Rectal smooth muscle tissue (tissue), 1 donor: ENCODE data around the gene BICD1.
"Not testable (repeated sequence)": the region's sequence is repeated elsewhere in the genome, so short reads cannot be mapped to it uniquely, and the experiment has no call there.

Experiments
- H3K27ac ChIP-seq: one replicate; pipeline ENCODE4 v1.7.0; 2013; ENCODE audit warnings: low read depth, low read length, inconsistent platforms
- H3K27me3 ChIP-seq: one replicate; pipeline ENCODE4 v1.7.0; 2013; ENCODE audit warnings: low read length; ENCODE audit not compliant: control insufficient read depth, insufficient read depth
- H3K36me3 ChIP-seq: one replicate; pipeline ENCODE4 v1.7.0; 2013; ENCODE audit warnings: low read length; ENCODE audit not compliant: control insufficient read depth, insufficient read depth
- H3K4me1 ChIP-seq: one replicate; pipeline ENCODE4 v1.7.0; 2013; ENCODE audit warnings: low read length; ENCODE audit not compliant: control insufficient read depth, insufficient read depth
- H3K4me3 ChIP-seq: one replicate; pipeline ENCODE4 v1.7.0; 2013; ENCODE audit warnings: low read length
- H3K9ac ChIP-seq: one replicate; pipeline ENCODE4 v1.7.0; 2013; ENCODE audit warnings: low read length

The BICD1 gene

GRCh38 chr12:32084017-32084688 lies 22.5 kb upstream of the BICD1 start:
- Histone ChIP-seq H3K27ac (no peak overlapping the region), H3K4me3 (no peak overlapping the region), H3K9ac (no peak overlapping the region), H3K36me3 (no peaks in the 10 kb centered on the region), H3K4me1 (no peaks in the 10 kb centered on the region), H3K27me3 (no peaks in the 10 kb centered on the region)

GRCh38 chr12:32084753-32085152 lies 21.9 kb upstream of the BICD1 start:
- Histone ChIP-seq H3K4me1 (no peaks in the 10 kb centered on the region), H3K27me3 (no peaks in the 10 kb centered on the region), H3K4me3 (no peak overlapping the region), H3K36me3 (no peaks in the 10 kb centered on the region), H3K9ac (no peak overlapping the region), H3K27ac (no peak overlapping the region)

- no peak overlapping the region for H3K4me3 ChIP-seq
- no peak overlapping the region for H3K27ac ChIP-seq
- H3K9ac ChIP-seq, result no peak overlapping the region
- H3K36me3 ChIP-seq, result no peaks in the 10 kb centered on the region
- no peaks in the 10 kb centered on the region for H3K27me3 ChIP-seq
- peaks cover 2% of the 10 kb centered on the region for H3K4me1 ChIP-seq
These were observed 19.3 kb upstream of the BICD1 start for GRCh38 chr12:32087306-32087705.

GRCh38 chr12:32089156-32089555 lies 17.5 kb upstream of the BICD1 start:
- H3K9ac ChIP-seq, result no peak overlapping the region
- no peaks in the 10 kb centered on the region for H3K27me3 ChIP-seq
- peaks cover 2% of the 10 kb centered on the region for H3K4me1 ChIP-seq
- H3K27ac ChIP-seq, result no peak overlapping the region
- no peak overlapping the region for H3K4me3 ChIP-seq
- H3K36me3 ChIP-seq, result no peaks in the 10 kb centered on the region

GRCh38 chr12:32089586-32089985 lies 17.1 kb upstream of the BICD1 start:
- Histone ChIP-seq H3K9ac (no peak overlapping the region), H3K36me3 (no peaks in the 10 kb centered on the region), H3K4me3 (no peak overlapping the region), H3K4me1 (peaks cover 2% of the 10 kb centered on the region), H3K27me3 (no peaks in the 10 kb centered on the region), H3K27ac (no peak overlapping the region)

- Histone ChIP-seq H3K4me3 (no peak overlapping the region), H3K4me1 (peaks cover 2% of the 10 kb centered on the region), H3K9ac (no peak overlapping the region), H3K36me3 (no peaks in the 10 kb centered on the region), H3K27ac (no peak overlapping the region), H3K27me3 (no peaks in the 10 kb centered on the region)
These were observed 15.0 kb upstream of the BICD1 start for GRCh38 chr12:32091696-32092095.

GRCh38 chr12:32098112-32098511 lies 8.5 kb upstream of the BICD1 start:
- Histone ChIP-seq H3K27ac (no peak overlapping the region), H3K4me3 (no peak overlapping the region), H3K27me3 (no peaks in the 10 kb centered on the region), H3K36me3 (no peaks in the 10 kb centered on the region), H3K4me1 (no peaks in the 10 kb centered on the region), H3K9ac (no peak overlapping the region)

- H3K4me3 ChIP-seq, H3K4me1 ChIP-seq, H3K36me3 ChIP-seq, H3K9ac ChIP-seq, H3K27me3 ChIP-seq, H3K27ac ChIP-seq: not testable (repeated sequence)
These were observed 7.4 kb upstream of the BICD1 start for GRCh38 chr12:32099275-32099674.

- Histone ChIP-seq H3K9ac (no peak overlapping the region), H3K36me3 (no peaks in the 10 kb centered on the region), H3K4me1 (no peaks in the 10 kb centered on the region), H3K4me3 (no peak overlapping the region), H3K27ac (no peak overlapping the region), H3K27me3 (no peaks in the 10 kb centered on the region)
These were observed 6.3 kb upstream of the BICD1 start for GRCh38 chr12:32100361-32100760.

GRCh38 chr12:32100888-32101287 lies 5.8 kb upstream of the BICD1 start:
- H3K4me3 ChIP-seq, result no peak overlapping the region
- no peaks in the 10 kb centered on the region for H3K4me1 ChIP-seq
- H3K9ac ChIP-seq, result no peak overlapping the region
- no peaks in the 10 kb centered on the region for H3K27me3 ChIP-seq
- no peaks in the 10 kb centered on the region for H3K36me3 ChIP-seq
- H3K27ac ChIP-seq, result no peak overlapping the region

GRCh38 chr12:32102234-32102633 lies 4.4 kb upstream of the BICD1 start:
- Histone ChIP-seq H3K36me3 (no peaks in the 10 kb centered on the region), H3K9ac (no peak overlapping the region), H3K27ac (no peak overlapping the region), H3K27me3 (no peaks in the 10 kb centered on the region), H3K4me3 (no peak overlapping the region), H3K4me1 (peaks cover under 1% of the 10 kb centered on the region)

- no peaks in the 10 kb centered on the region for H3K27me3 ChIP-seq
- H3K4me1 ChIP-seq, result peaks cover 3% of the 10 kb centered on the region
- no peak overlapping the region for H3K9ac ChIP-seq
- no peak overlapping the region for H3K4me3 ChIP-seq
- H3K36me3 ChIP-seq, result no peaks in the 10 kb centered on the region
- no peak overlapping the region for H3K27ac ChIP-seq
These were observed 1.9 kb upstream of the BICD1 start for GRCh38 chr12:32104572-32105355.
